RWPE2 (cell line): Measurements from ENCODE around the gene TFR2.

Experiments used
- ATAC-seq: fragments of 200-7000 bp; cut with Tn5 transposase; 3 replicates; pipeline ENCODE4 v1.9.1; 2021; ENCODE audit warnings: low read depth
- DNase-seq: peaks from one replicate; pipeline ENCODE4 v3.0.0-alpha.2; 2020; ENCODE audit warnings: low spot score
- H3K27ac ChIP-seq: fragments of 450-650 bp; 2 replicates; pipeline ENCODE4 v1.5.1; 2017; ENCODE audit warnings: mild to moderate bottlenecking; ENCODE audit not compliant: poor library complexity, severe bottlenecking
- H3K27me3 ChIP-seq: fragments of 250-450 bp; sonication (Bioruptor Pico); 2 replicates; pipeline ENCODE4 v1.5.1; 2021; ENCODE audit warnings: mild to moderate bottlenecking, moderate library complexity; ENCODE audit not compliant: insufficient read depth, poor library complexity, severe bottlenecking
- H3K36me3 ChIP-seq: fragments of 250-450 bp; sonication (Bioruptor Pico); 2 replicates; pipeline ENCODE4 v1.5.1; 2020; ENCODE audit warnings: low read depth, mild to moderate bottlenecking, moderate library complexity
- H3K4me1 ChIP-seq: fragments of 250-450 bp; sonication (Bioruptor Pico); 2 replicates; pipeline ENCODE4 v1.5.1; 2021; ENCODE audit warnings: mild to moderate bottlenecking, moderate library complexity; ENCODE audit not compliant: insufficient read depth, poor library complexity, severe bottlenecking
- H3K4me3 ChIP-seq: fragments of 250-450 bp; sonication (Bioruptor Pico); 2 replicates; pipeline ENCODE4 v1.5.1; 2021; ENCODE audit warnings: mild to moderate bottlenecking, moderate library complexity; ENCODE audit not compliant: severe bottlenecking
- H3K9me3 ChIP-seq: fragments of 250-450 bp; sonication (Bioruptor Pico); 2 replicates; pipeline ENCODE4 v1.5.1; 2021; ENCODE audit warnings: mild to moderate bottlenecking, moderate library complexity; ENCODE audit not compliant: severe bottlenecking
- TF ChIP-seq, protein P1 (sequence below): fragments of 450-650 bp; IDR thresholded peaks from one replicate; pipeline ENCODE4 v1.5.1; 2017; ENCODE audit warnings: mild to moderate bottlenecking, moderate library complexity; ENCODE audit not compliant: poor library complexity, severe bottlenecking

Gene TFR2

DNA sequence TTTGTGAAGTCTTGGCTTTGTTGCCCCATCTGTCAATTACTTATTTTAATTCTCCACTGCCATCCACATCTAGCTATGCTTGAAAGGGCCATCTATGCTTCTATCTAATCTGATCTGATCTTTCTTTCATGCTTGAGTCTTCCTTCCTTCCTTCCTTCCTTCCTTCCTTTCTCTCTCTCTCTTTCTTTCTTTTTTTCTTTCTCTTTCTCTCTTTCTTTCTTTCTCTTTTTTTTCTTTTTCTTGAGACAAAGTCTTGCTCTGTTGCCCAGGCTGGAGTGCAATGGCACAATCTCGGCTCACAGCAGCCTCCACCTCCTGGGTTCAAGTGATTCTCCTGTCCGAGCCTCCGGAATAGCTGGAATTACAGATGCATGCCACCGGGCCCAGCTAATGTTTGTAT, 11.3 kb downstream of the TFR2 start:
- no peak overlapping the region for H3K27ac ChIP-seq
- no peaks in the 10 kb centered on the region for H3K9me3 ChIP-seq
- DNase-seq (no peak), ATAC-seq (no peak)
- no peak overlapping the region for H3K4me3 ChIP-seq
- no peaks in the 10 kb centered on the region for H3K36me3 ChIP-seq
- TF ChIP-seq, protein P1, sequence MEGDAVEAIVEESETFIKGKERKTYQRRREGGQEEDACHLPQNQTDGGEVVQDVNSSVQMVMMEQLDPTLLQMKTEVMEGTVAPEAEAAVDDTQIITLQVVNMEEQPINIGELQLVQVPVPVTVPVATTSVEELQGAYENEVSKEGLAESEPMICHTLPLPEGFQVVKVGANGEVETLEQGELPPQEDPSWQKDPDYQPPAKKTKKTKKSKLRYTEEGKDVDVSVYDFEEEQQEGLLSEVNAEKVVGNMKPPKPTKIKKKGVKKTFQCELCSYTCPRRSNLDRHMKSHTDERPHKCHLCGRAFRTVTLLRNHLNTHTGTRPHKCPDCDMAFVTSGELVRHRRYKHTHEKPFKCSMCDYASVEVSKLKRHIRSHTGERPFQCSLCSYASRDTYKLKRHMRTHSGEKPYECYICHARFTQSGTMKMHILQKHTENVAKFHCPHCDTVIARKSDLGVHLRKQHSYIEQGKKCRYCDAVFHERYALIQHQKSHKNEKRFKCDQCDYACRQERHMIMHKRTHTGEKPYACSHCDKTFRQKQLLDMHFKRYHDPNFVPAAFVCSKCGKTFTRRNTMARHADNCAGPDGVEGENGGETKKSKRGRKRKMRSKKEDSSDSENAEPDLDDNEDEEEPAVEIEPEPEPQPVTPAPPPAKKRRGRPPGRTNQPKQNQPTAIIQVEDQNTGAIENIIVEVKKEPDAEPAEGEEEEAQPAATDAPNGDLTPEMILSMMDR = no peak
- no peaks in the 10 kb centered on the region for H3K27me3 ChIP-seq
- no peaks in the 10 kb centered on the region for H3K4me1 ChIP-seq

DNA sequence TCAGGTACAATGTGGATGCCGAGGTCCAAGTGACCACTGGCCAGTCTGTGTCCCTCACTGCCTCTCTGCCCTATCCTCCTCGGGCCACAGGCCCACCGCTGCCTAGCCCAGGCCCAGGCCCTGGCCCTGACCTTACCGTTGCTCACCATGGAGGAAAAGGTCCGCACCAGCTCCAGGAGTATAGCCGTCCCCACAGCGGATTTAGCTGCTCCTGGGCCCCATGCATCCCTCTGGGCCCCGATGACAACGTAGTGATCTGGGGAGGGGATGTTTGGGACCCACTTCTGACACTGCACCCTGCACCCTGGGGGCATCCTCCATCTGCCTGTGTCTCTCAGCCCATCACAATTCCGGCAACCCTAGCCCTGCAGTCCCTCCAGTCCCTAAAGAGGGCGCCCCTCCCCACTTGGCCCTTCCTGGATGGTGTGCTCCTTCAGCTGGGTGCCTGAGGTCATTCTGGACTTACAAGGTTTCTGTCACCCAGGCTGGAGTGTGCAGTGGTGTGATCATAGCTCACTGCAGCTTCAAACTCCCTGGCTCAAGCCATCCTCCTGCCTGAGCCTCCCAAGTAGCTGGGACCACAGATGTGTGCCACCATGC, 12.1 kb downstream of the TFR2 start:
- H3K9me3 ChIP-seq = no peaks in the 10 kb centered on the region
- DNase-seq = no peak
- no peak for ATAC-seq
- H3K27me3 ChIP-seq = no peaks in the 10 kb centered on the region
- TF ChIP-seq, protein P1 = no peak
- H3K4me1 ChIP-seq = no peaks in the 10 kb centered on the region
- no peaks in the 10 kb centered on the region for H3K36me3 ChIP-seq
- no peak overlapping the region for H3K4me3 ChIP-seq
- no peak overlapping the region for H3K27ac ChIP-seq

- no peaks in the 10 kb centered on the region for H3K27me3 ChIP-seq
Measured at GRCh38 chr7:100627238-100627549, 14.2 kb downstream of the TFR2 start.

DNA sequence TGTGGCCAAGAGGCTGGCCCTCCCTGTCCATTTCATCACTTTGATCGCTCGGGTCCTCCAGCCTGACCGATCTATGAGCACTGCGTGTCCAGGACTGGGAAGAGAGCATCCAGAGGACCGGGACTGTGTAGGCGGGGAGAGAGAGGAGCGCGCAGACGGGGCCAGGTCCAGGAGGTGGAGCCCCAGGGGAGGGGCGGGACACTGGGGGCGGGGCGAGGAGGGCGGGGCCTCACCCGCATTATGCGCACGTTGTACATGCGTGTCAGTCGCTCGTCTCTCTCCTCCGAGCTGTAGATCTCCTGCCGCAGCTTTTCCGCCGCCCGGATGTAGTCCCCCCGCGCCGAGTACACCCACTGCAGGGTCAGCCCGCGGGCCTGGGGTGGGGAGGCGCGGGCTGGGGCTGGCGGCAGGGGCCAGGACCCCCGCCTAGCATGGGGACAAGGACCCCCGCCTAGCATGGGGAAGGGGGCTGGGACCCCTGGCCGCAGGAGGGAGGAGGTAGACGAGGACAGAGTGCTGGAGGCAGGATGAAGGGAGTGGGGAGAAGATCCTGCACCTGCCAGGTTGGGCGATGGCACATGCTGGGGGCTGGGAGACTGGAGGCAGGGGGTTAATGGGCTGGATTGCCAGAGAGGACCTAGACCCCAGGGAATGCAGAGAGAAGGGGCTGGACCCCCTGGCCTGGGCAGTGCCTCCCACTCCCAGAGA, 14.7 kb downstream of the TFR2 start:
- Histone ChIP-seq H3K27ac (no peak overlapping the region), H3K4me1 (no peaks in the 10 kb centered on the region), H3K36me3 (no peaks in the 10 kb centered on the region), H3K9me3 (no peaks in the 10 kb centered on the region), H3K27me3 (no peaks in the 10 kb centered on the region), H3K4me3 (peak overlapping the region; percentile 24)
- TF ChIP-seq, protein P1 = no peak
- peak; percentile 96 for ATAC-seq
- DNase-seq = no peak

More at GRCh38 chr7:100627238-100627549, 14.2 kb downstream of the TFR2 start:
- Histone ChIP-seq H3K4me1 (no peaks in the 10 kb centered on the region), H3K36me3 (no peaks in the 10 kb centered on the region), H3K9me3 (no peaks in the 10 kb centered on the region), H3K27ac (no peak overlapping the region), H3K4me3 (no peak overlapping the region)
- no peak for DNase-seq
- no peak for ATAC-seq
- TF ChIP-seq, protein P1 = no peak

GRCh38 chr7:100626055-100626454, 15.3 kb downstream of the TFR2 start:
- TF ChIP-seq, protein P1 = no peak
- no peaks in the 10 kb centered on the region for H3K36me3 ChIP-seq
- no peaks in the 10 kb centered on the region for H3K27me3 ChIP-seq
- no peaks in the 10 kb centered on the region for H3K4me1 ChIP-seq
- H3K4me3 ChIP-seq = peak overlapping the region; percentile 5
- no peak for DNase-seq
- ATAC-seq = no peak
- H3K9me3 ChIP-seq = no peaks in the 10 kb centered on the region
- H3K27ac ChIP-seq = no peak overlapping the region
